Testis (tissue), 2 donors: Measurements from ENCODE around the gene AMBRA1.

Source experiments
- CTCF ChIP-seq, 3 experiments: fragments of 450-650 bp in 2 of 3; fragments of 200-600 bp in 1 of 3; sonication (generic) in 1 of 3; IDR thresholded peaks; one replicate each; pipeline ENCODE4 v1.5.1; 2016 to 2019; ENCODE audit warnings: antibody characterized with exemption in 3 of 3, mild to moderate bottlenecking in 2 of 3, moderate library complexity in 1 of 3
- POLR2A ChIP-seq: fragments of 450-650 bp; IDR thresholded peaks from one replicate; pipeline ENCODE4 v1.6.1; 2017; ENCODE audit warnings: antibody characterized with exemption, mild to moderate bottlenecking, moderate library complexity

DNA sequence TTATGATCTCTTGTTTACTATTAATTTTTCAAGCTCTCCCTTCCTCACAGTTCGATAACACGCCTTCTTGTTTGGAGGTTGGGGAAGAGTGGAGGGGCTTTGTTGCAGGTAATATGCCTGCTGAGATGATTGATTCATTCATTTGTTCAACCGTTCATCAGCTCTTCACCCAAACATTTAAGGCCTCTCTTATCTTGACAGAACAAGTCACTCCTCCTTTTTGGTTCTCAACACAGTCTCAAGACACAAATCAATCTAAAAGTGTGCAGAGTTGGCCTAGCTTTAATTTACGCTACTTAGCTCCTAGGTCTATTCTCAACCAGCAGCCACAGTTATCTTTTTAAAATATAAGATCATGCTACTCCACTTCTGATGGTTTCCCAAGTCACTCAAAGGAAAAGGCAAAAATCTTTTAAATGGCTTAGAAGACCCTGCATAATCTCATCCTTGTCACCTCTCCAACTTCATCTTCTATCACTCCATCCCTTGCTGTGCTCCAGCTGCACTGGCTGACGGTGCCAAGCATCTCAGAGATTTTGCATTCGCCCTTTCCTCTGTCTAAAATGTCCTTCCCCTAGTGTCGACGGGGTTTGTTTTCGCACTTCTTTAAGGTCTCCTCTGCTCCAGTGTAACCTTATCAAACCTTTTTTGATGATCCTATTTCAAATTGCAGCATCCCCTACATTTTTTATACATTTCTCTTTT, 60.3 kb downstream of the AMBRA1 start:
- no peak for TF ChIP-seq CTCF (IDR thresholded peaks at IDR 0.05)
- TF ChIP-seq POLR2A, result no peak
